22Rv1 (cell line): ENCODE measurements around the gene USP3.

Experiments used
- ZFX ChIP-seq: fragments of 450-650 bp; IDR thresholded peaks from 2 replicates; pipeline ENCODE4 v1.6.1; 2017; ENCODE audit warnings: antibody characterized with exemption, borderline replicate concordance
- TF ChIP-seq, protein P1 (sequence below): fragments of 450-650 bp; IDR thresholded peaks from 2 replicates; pipeline ENCODE4 v1.5.1; 2017; ENCODE audit warnings: mild to moderate bottlenecking

DNA sequence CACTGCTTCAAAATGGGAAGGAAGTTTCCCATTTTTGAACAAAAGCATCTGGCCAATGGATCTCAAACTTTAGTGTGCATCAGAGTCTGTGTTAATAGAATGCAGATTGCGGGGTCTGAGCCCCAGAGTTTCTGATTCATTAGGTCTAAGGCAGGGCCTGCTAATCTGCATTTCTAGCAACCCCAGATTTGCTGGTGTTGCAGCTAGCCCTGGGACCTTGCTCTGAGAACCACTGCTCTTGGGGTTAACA, 30.7 kb upstream of the USP3 start:
- TF ChIP-seq, protein P1, sequence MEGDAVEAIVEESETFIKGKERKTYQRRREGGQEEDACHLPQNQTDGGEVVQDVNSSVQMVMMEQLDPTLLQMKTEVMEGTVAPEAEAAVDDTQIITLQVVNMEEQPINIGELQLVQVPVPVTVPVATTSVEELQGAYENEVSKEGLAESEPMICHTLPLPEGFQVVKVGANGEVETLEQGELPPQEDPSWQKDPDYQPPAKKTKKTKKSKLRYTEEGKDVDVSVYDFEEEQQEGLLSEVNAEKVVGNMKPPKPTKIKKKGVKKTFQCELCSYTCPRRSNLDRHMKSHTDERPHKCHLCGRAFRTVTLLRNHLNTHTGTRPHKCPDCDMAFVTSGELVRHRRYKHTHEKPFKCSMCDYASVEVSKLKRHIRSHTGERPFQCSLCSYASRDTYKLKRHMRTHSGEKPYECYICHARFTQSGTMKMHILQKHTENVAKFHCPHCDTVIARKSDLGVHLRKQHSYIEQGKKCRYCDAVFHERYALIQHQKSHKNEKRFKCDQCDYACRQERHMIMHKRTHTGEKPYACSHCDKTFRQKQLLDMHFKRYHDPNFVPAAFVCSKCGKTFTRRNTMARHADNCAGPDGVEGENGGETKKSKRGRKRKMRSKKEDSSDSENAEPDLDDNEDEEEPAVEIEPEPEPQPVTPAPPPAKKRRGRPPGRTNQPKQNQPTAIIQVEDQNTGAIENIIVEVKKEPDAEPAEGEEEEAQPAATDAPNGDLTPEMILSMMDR: no peak
- TF ChIP-seq ZFX: no peak
